Measurements from ENCODE around the gene MOCS3. TPM values are rescaled to one million over a fixed set of nuclear protein-coding genes. Genes with fewer than 3 reads are reported as not detected.

Gene MOCS3
- total RNA-seq, 6 experiments from 2014 or later, result 2.3 to 3.2 (median 2.7) TPM

GRCh38 chr20:50913690-50914375, 44.8 kb upstream of the MOCS3 start:
- no peaks in the 10 kb centered on the region for H3K36me3 ChIP-seq
- DNase-seq (no peak), ATAC-seq (peak in 1 of 4 donors; percentile 33)
- peaks cover 0 to 45% (median 7%) of the 10 kb centered on the region in 4 donors for H3K4me1 ChIP-seq
- no peaks in the 10 kb centered on the region for H3K27me3 ChIP-seq
- H3K27ac ChIP-seq, result no peak overlapping the region
- TF ChIP-seq, protein P1, sequence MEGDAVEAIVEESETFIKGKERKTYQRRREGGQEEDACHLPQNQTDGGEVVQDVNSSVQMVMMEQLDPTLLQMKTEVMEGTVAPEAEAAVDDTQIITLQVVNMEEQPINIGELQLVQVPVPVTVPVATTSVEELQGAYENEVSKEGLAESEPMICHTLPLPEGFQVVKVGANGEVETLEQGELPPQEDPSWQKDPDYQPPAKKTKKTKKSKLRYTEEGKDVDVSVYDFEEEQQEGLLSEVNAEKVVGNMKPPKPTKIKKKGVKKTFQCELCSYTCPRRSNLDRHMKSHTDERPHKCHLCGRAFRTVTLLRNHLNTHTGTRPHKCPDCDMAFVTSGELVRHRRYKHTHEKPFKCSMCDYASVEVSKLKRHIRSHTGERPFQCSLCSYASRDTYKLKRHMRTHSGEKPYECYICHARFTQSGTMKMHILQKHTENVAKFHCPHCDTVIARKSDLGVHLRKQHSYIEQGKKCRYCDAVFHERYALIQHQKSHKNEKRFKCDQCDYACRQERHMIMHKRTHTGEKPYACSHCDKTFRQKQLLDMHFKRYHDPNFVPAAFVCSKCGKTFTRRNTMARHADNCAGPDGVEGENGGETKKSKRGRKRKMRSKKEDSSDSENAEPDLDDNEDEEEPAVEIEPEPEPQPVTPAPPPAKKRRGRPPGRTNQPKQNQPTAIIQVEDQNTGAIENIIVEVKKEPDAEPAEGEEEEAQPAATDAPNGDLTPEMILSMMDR (IDR thresholded peaks at IDR 0.05), result no peak
- no peak for TF ChIP-seq POLR2A (IDR thresholded peaks at IDR 0.05)
- 60% methylated on average over 2 of the region's 2 CpGs for WGBS (ENCODE audit: insufficient coverage, low coverage, low lambda C conversion rate, missing lambda C conversion rate)
- intact Hi-C loops (cut with DNase I), result no loop called here
- no peak overlapping the region for H3K4me3 ChIP-seq
- H3K9me3 ChIP-seq, result no peaks in the 10 kb centered on the region

GRCh38 chr20:50915424-50915823, 43.2 kb upstream of the MOCS3 start:
- Histone ChIP-seq H3K4me1 (peaks cover 0 to 45% (median 7%) of the 10 kb centered on the region in 4 donors), H3K27ac (no peak overlapping the region), H3K4me3 (no peak overlapping the region), H3K36me3 (no peaks in the 10 kb centered on the region), H3K27me3 (no peaks in the 10 kb centered on the region), H3K9me3 (no peaks in the 10 kb centered on the region)
- intact Hi-C loops (cut with DNase I), result no loop called here
- DNase-seq (no peak), ATAC-seq (no peak)
- 57% methylated on average over 3 of the region's 3 CpGs for WGBS (ENCODE audit: insufficient coverage, low coverage, low lambda C conversion rate, missing lambda C conversion rate)
- TF ChIP-seq, protein P1 (IDR thresholded peaks at IDR 0.05), result no peak
- no peak for TF ChIP-seq POLR2A (IDR thresholded peaks at IDR 0.05)

GRCh38 chr20:50916257-50916656, 42.4 kb upstream of the MOCS3 start:
- 59% methylated on average over 5 of the region's 5 CpGs for WGBS (ENCODE audit: insufficient coverage, low coverage, low lambda C conversion rate, missing lambda C conversion rate)
- no peak for DNase-seq
- Histone ChIP-seq H3K9me3 (no peaks in the 10 kb centered on the region), H3K36me3 (no peaks in the 10 kb centered on the region), H3K4me3 (no peak overlapping the region), H3K27ac (no peak overlapping the region), H3K27me3 (no peaks in the 10 kb centered on the region), H3K4me1 (peaks cover 0 to 45% (median 7%) of the 10 kb centered on the region in 4 donors)
- ATAC-seq, result no peak
- TF ChIP-seq, protein P1 (IDR thresholded peaks at IDR 0.05), result no peak
- no peak for TF ChIP-seq POLR2A (IDR thresholded peaks at IDR 0.05)
- intact Hi-C loops (cut with DNase I), result no loop called here

- intact Hi-C loops (cut with DNase I), result no loop called here
- DNase-seq (no peak), ATAC-seq (no peak)
- TF ChIP-seq, protein P1 (IDR thresholded peaks at IDR 0.05), result no peak
- TF ChIP-seq POLR2A (IDR thresholded peaks at IDR 0.05), result no peak
- H3K27me3 ChIP-seq, result no peaks in the 10 kb centered on the region
- H3K27ac ChIP-seq, result no peak overlapping the region
- WGBS (ENCODE audit: insufficient coverage, low coverage, low lambda C conversion rate, missing lambda C conversion rate), result 77% methylated on average over 3 of the region's 3 CpGs
- no peak overlapping the region for H3K4me3 ChIP-seq
- no peaks in the 10 kb centered on the region for H3K9me3 ChIP-seq
- H3K4me1 ChIP-seq, result peaks cover 0 to 39% (median 6%) of the 10 kb centered on the region in 4 donors
- no peaks in the 10 kb centered on the region for H3K36me3 ChIP-seq
These were observed 41.7 kb upstream of the MOCS3 start for GRCh38 chr20:50916934-50917333.
